Hematopoietic multipotent progenitor cell treated with erythropoietin and hydrocortisone succinate and interleukin-3 and kit ligand, for 17 days (in vitro differentiated cells): ENCODE measurements around the gene COL2A1.

Experiments
- DNase-seq: peaks from one replicate; pipeline ENCODE4 v3.0.0-alpha.2; 2015; ENCODE audit warnings: low spot score

The COL2A1 gene

GRCh38 chr12:47989666-47990065, 14.6 kb downstream of the COL2A1 start:
- no peak for DNase-seq

DNA sequence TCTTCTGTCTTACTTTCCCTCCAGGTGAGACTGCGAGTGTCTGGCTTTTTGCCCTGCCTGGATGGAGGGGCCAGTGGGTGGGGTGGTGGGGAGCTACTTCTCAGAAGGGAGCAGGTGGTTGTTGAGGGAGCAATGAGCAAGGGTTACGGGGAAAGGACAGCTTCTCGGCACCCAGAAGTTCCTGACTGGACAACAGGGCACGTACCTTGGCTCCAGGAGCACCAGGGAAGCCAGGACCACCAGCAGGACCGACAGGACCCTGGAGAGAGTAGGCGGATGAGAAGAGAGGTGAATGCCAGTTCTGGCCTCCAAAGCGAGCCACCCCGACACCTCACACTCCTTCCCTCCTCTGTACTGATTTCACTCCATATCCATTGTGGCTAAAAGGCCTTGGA, 15.3 kb downstream of the COL2A1 start:
- no peak for DNase-seq

- no peak for DNase-seq
These were observed 15.9 kb downstream of the COL2A1 start for GRCh38 chr12:47988073-47989022.

DNA sequence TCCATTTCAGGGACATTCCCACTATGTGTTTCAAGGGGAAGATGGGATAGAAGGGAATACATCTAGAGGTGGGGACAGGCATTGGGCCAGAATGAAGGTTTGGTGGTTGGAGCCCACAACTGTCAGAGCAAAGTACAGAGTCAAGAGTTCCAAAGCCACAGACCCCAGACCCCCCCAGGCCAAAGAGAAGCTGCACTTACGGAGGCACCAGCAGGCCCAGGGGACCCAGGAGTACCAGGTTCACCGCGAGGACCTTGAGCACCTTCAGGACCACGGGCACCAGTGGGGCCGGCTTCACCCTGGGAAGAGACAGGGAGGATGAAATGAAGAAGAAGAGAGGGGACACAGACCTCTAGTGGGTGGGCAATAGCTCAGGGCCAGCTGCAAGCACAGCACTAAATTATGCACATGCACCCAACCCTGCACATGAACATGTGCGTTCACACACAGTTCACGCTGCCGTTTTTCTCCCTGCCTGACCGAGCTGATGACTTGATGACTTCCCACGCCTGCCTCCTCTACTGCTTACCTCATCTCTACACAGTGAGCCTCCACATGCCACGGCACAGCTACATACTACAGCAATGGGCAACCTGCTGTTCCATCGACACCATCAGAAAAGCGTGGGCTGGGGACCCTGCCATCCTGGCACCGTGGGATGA, 16.7 kb downstream of the COL2A1 start:
- DNase-seq: no peak

GRCh38 chr12:47986832-47987231, 17.4 kb downstream of the COL2A1 start:
- DNase-seq: no peak

GRCh38 chr12:47986291-47986660, 18.0 kb downstream of the COL2A1 start:
- DNase-seq: no peak

DNA sequence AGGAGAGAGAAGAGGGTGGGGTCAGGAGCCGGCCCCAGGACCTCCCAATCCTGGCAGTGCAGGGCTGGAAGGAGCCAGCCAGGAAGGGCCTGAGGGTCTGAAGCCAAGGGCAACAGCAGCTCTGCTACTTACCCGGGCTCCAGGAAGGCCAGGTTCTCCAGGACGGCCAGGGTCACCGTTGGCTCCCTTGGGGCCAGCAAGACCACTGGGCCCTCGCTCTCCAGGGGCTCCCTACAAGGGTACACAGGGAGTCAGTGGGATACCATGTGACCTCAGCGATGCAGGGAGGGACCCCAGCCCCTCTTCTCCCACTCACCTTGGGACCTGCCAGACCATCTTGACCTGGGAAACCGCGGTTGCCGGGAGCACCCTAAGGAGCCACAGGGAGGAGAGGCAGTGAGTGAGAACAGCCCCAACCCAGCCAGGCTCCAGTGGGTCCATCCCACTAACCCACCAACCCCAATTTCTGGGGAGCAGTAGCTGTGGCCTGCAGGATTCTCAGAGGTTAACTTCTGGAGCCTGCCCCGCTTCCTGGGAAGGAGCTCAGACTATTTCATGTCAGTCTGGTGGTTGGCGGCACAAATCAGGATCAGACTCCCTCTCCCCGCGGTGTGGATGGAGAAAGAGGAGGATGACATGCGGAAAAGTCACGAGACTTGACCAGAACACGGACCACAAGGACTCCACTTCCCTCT, 18.5 kb downstream of the COL2A1 start:
- DNase-seq: no peak

GRCh38 chr12:47984331-47984801, 19.9 kb downstream of the COL2A1 start:
- DNase-seq: no peak

GRCh38 chr12:47983541-47984115, 20.6 kb downstream of the COL2A1 start:
- no peak for DNase-seq

DNA sequence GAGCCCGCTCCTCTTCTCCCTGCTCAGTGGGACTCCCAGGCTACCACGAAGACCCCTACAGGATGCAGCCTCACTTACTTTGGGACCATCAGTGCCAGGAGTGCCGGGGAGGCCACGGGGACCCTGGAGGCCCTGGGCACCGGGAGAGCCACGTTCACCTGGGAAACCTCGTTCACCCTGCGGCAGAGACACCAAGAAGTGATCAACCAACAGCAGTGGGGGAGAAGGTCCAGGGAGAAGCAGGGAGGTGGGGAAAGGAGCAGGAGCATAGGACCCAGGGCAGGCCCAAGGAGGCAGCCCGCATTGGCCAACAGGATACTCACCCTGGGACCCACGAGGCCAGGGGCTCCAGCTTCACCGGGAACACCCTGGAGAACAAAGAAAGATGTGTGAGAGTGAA, 21.5 kb downstream of the COL2A1 start:
- DNase-seq: no peak

GRCh38 chr12:47982311-47982710, 22.0 kb downstream of the COL2A1 start:
- no peak for DNase-seq

DNA sequence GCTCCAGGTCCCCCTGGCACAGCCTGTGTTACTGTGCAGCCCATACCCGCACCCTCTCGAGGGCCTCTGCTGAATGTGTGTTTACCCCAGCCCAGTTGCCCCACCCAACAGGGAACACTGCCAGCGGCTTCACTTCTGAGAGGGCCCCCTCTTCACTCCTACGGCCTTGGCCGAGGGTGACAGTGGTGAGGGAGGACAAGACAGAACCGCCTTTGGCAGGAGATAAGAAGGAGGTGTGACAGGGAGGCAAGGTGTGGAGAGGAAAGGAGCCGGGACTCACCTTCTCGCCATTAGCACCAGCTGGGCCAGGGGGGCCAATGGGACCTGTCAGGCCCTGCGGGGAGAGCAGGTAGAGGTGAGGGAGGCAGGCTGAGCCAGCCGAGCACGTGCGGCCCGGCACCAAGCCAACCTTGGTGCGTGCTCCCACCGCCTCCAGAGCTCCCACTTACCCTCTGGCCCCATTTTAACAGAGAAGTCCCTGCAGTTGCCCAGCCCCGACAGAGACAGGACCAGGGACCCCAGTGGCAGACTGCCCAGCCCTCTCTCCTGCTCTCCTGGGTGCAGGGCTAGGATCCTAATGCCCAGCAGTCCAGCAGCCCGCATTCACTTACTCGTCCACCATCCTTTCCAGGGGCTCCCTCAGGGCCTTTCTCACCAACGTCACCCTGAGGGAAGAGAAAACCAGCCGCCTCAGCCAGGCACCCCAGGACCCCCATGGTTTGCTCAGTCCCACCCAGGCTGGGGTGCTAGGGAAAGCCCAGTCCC, 22.6 kb downstream of the COL2A1 start:
- no peak for DNase-seq

DNA sequence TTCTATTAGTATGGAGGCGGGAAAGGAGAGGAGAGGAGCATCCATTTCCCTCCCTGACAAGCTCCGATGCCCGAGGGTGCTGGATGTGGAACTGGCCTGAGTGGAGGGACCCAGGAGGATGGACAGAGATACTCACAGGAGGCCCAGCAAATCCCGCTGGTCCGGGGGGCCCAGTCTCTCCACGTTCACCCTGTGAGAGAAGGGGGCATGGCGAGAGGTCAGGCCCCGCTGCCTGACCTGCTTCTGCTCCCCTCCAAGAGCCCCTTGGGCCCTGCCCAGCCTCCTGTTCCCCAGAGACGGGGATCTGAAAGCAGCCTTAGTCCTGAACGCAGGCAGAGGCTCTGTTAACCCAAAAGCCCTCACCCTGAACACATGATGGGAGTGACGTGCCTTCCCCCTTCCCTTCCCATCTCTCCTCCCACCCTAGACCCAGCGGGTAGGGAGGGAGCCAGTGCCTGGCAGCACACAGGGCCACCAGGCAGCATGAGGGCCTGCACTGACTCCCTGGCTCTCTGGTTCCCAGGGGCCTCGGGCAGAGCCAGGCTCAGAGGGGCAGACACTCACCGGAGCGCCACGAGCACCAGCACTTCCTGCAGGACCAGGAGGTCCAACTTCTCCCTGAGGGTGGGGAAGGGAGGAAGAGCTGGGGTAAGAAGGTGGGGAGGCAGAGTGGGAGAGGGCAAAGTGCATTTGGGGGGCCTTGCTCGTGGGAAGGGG, 23.3 kb downstream of the COL2A1 start:
- DNase-seq: no peak

DNA sequence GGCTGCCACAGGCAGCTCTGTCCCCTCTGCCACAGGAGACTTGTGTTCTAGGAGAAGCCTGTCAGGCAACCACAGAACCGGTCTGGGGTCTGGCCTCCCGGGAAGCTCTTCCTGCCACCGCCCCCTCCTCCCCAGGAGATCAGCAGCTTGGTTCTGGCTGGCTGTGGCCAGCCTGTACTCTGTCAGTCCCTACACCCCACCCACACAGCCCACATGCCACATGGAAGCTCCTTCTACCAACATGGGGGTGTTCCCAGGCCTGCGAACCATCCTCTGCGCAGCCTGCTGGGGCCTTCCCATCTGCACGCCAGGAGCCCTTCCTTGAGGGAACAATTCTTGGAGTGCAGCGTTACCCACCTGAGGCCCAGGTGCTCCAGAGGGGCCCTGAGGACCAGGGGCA, 24.1 kb downstream of the COL2A1 start:
- DNase-seq: no peak

DNA sequence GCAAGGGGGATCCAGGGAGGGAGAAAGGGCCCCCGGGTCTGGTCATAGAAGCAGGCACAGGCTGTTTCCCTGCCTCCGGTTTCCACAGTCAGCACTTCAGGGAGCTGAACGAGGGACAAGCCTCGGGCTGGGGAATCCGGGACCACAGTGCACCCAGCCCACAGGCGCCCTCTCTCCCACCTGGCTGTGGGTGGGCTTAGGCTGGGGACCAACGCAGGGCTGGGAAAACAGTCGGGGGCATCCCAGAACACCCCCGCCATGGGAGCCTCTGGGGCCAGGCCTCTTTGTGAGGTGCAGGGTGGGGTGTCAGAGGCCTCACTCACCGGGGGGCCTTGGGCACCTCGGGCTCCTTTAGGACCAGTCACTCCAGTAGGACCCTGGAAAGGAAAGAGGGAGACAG, 24.6 kb downstream of the COL2A1 start:
- no peak for DNase-seq

DNA sequence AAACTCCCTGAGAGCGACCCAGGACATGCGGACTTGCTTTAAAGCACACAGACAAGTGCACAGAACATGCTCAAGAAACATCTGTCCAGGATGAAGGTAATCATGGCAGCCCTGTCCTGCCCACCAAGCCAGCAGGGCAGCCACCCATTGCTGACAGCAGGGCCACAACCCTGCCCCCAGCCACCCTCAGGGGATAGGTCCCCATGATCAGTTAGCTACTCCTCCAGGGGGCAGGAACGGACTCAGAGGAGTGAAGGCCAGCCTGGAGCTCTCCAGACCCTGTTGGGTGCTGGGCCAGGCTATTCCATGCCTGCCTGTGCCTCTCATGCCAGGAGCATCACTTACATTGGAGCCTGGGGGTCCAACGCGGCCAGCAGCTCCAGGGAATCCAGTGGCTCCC, 25.1 kb downstream of the COL2A1 start:
- no peak for DNase-seq

- no peak for DNase-seq
These were observed 25.7 kb downstream of the COL2A1 start for GRCh38 chr12:47978598-47978873.

GRCh38 chr12:47977772-47978597, 26.3 kb downstream of the COL2A1 start:
- no peak for DNase-seq

DNA sequence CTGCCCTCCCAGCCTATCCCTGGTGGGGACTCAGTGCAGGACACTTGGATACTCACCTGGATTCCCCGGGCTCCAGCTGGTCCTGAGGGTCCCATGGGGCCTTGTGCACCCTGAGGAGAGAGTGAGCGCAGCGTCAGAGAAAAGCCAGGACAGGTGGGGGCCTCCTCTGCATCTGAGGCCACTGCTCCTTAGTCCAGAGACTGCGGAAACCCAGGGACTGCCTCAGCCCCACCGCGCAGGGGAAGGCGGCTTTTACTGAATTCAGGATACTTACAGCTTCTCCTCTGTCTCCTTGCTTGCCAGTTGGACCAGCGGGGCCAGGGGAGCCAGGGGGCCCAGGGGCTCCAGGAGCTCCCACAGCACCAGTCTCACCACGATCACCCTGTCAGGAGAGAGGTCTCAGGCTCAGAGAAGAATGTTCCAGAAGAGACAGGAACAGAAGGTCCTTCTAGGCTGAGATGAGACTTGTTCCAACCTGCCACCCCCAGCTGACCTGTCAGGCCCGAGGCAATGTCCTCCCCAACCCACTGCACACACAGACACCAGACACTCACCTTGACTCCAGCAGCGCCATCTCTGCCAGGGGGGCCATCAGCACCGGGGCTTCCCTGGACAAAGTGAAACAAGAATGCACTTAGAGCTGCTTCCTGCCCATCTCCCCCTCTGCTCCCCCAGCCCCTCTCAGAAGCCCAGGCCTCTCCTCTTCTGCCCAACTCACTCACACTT, 27.1 kb downstream of the COL2A1 start:
- DNase-seq: no peak

DNA sequence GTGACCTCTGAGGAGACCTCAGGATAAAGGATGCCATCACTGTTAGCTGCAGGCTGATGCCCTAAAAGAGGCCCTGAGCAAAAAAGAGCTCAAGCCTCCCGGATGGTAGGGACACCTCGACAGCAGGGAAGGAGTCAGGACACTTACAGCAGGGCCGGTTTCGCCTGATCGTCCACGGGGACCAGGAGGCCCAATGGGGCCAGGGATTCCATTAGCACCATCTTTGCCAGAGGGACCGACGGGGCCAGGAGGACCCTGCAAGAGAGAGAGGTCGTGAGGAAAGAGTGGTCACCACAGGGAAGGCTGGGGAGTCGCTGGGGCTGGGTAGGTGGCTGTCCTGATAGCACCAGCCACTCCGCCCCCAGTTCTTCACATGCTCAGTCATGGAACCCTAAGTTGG, 28.5 kb downstream of the COL2A1 start:
- no peak for DNase-seq
